ENCODE data around the gene MSRB1.

- no peak for TF ChIP-seq CTCF (IDR thresholded peaks at IDR 0.05)
- no peak for TF ChIP-seq POLR2A (IDR thresholded peaks at IDR 0.05)
Observed at GRCh38 chr16:1906055-1906845, 36.7 kb downstream of the MSRB1 start.
